GM19438 (cell line): ENCODE measurements around the gene SYPL2.

ENCODE experiments used
- ATAC-seq: cut with Tn5 transposase; IDR thresholded peaks from one replicate; pipeline ENCODE4 v1.9.1; 2021; ENCODE audit warnings: low read depth; ENCODE audit not compliant: unreplicated experiment

SYPL2 gene

GRCh38 chr1:109509176-109510134 is 43.1 kb downstream of the SYPL2 start, which contains the start of gene AMIGO1:
Gene AMIGO1 (minus strand): TSS chr1:109509727. CDS start chr1:109508912, 815 bp downstream.
- ATAC-seq: peak; percentile 62

GRCh38 chr1:109513110-109513710 is 46.9 kb downstream of the SYPL2 start:
- no peak for ATAC-seq

DNA sequence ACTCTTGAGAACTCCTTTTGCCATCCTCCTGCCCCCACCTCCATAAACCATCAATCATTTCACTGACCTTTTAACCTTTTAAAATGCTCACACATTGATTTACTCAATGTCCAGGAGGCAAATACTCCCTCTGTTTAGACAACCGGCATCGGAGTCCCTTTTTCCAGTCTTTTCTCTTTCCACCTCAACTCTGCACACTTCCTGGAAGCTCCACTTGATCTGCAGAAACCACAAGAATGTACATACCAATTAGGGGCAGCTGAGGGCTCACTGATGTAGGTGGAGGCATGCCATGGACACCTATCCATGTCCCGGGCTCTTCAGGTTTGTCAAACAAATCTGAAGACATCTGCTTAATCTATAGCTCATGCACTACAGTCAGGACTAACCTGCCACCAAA is 48.5 kb downstream of the SYPL2 start:
- ATAC-seq: no peak

- no peak for ATAC-seq
Observed at GRCh38 chr1:109516872-109517271, 50.5 kb downstream of the SYPL2 start.

GRCh38 chr1:109517337-109517736 is 51.0 kb downstream of the SYPL2 start:
- no peak for ATAC-seq

- ATAC-seq: no peak
Observed at GRCh38 chr1:109521002-109521951, 54.9 kb downstream of the SYPL2 start.

- ATAC-seq: no peak
Observed at GRCh38 chr1:109522026-109522425, 55.7 kb downstream of the SYPL2 start.

DNA sequence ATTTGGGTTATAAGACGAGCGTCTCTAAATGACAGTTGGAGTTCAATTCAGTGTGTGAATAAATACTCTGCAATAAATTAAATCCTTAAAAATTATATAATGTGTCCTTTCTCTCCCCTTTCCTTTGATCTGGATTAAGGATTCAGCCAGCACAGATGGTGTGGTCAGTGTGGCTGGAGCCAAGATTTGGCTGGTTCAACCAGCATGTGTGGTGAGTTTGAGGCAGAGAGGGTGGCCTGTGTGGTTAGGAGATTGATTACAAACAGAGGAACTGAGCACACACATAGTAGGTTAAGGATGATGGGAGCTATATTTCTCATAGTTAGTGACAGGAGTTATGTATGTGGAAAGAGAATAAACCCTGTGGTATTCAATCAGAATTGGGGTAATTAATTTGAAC is 57.4 kb downstream of the SYPL2 start:
- ATAC-seq: no peak

DNA sequence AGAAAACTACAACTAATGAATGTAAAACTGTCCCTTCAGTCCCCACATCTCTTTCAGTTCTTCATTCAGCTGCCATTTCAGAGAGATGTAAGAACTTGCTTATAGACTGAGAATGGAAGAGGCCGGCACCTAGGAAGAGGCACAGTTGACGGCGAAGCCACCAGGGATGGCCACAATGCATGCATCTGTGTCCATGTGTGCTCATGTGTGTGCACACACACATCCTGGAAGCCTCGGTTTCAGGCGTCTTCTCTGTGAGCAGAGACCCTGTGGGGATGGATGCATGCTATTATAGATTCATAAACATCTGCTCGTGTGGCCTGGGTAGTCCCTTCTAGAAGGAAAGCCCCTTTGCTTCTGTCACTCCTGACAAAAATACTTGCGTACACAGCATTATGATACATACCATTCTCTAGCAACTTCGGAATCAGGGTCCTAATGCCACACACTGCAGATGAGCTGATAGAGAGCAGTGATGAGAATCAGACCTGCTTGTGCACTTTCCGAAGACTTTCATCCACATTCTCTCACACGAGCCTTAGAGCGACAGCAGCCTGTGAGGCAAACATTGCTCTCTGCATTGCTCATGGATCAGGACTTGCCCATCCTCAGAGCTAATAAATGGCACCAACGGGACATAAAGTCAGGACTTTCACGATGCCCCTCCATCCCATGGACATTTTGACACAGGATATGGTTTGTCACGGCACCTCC is 60.9 kb downstream of the SYPL2 start:
- ATAC-seq: no peak

GRCh38 chr1:109527846-109528695 is 61.7 kb downstream of the SYPL2 start:
- no peak for ATAC-seq

GRCh38 chr1:109528712-109529111 is 62.4 kb downstream of the SYPL2 start:
- no peak for ATAC-seq

DNA sequence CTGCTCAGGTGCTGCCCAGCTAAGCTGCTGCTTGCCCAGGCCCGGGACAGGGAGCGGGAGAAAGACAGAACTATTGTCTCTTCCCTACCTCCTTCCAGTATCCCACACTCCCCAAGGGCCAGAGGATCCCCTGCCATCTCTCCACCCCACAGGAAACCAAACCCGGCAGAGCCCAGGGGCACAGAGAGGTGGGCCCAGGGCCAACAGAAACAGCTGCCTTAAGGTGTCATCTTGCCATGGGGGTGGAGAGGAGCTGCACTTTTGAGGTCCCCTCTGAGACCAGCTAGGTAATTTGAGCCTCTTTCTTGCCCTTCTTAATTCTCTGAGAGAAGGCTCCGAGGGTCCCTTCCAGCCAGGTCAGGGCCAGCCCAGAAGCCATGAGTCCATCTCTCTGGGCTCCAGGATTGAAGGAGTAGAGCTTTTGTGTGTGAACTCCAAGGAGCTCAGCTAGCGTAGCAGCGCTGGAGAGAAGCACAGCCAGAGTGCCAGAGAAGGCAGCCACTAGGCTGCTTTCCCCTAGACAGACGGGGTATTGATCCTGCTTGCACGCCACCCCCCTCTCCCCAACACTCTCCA is 63.6 kb downstream of the SYPL2 start:
- no peak for ATAC-seq

DNA sequence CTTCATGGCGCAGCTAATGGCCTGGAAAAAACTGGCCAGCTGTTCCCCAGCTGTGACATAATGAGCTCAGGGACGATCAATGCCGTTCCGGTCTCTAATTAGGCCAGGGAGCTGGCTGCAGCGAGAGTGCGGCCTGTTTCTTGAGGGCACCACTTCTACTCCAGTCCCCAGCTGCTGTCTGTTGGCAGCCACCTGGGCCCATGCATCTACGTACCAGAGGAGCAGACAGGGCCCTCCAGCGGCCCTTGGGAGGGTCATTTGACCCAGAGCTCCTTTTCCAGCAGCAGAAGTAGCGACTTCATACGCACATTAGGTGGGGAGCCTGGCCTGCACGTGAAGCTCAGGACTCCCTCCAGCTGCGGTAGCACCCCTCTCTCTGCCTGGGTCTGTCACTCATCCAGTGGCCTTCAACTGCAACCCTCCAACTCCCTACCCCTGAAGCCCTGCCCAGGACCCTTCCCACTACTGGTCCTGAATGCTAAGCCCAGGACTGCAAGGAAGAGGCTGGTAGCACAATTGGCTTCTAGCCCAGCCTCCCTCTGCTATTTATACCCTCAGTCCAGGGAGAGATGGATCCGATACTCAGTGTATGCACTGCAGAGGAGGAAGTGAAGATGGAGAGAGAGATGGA is 64.2 kb downstream of the SYPL2 start:
- no peak for ATAC-seq

GRCh38 chr1:109531380-109531779 is 65.0 kb downstream of the SYPL2 start:
- no peak for ATAC-seq
